Chondrocyte (in vitro differentiated cells): ENCODE measurements around the gene MYOF. TPM values are rescaled to one million over a fixed set of nuclear protein-coding genes. Genes with fewer than 3 reads are reported as not detected.

Experiments used
- DNase-seq: peaks from one replicate; pipeline ENCODE4 v3.0.0; 2021; ENCODE audit warnings: mixed read lengths, low spot score
- H3K27ac Mint-ChIP-seq: one replicate; pipeline ENCODE4 v1.8.0; 2021; ENCODE audit warnings: mild to moderate bottlenecking, moderate library complexity, mixed read lengths; ENCODE audit not compliant: unreplicated experiment
- H3K27me3 Mint-ChIP-seq: 2 replicates; pipeline ENCODE4 v1.8.0; 2021; ENCODE audit warnings: low read depth, mixed read lengths
- H3K36me3 Mint-ChIP-seq: 2 replicates; pipeline ENCODE4 v1.8.0; 2021; ENCODE audit warnings: low read depth, mixed read lengths
- H3K4me1 Mint-ChIP-seq: 2 replicates; pipeline ENCODE4 v1.8.0; 2021; ENCODE audit warnings: low read depth, mild to moderate bottlenecking, mixed read lengths
- H3K4me3 Mint-ChIP-seq: one replicate; pipeline ENCODE4 v1.8.0; 2021; ENCODE audit warnings: mild to moderate bottlenecking, moderate library complexity, mixed read lengths; ENCODE audit not compliant: unreplicated experiment
- H3K9me3 Mint-ChIP-seq: 2 replicates; pipeline ENCODE4 v1.8.0; 2021; ENCODE audit warnings: low read depth, mixed read lengths
- CTCF ChIP-seq: fragments of 200-600 bp; sonication (generic); IDR thresholded peaks from 2 replicates; pipeline ENCODE4 v1.5.0; 2021; ENCODE audit warnings: antibody characterized with exemption, mild to moderate bottlenecking, moderate library complexity
- total RNA-seq: library from RNA; stranded (reverse); gene quantifications from 3 replicates; pipeline ENCODE4 v1.2.1, GENCODE V29; 2021

Gene MYOF
- total RNA-seq, 1 donor from 2014 or later = 526 TPM

- H3K9me3 Mint-ChIP-seq = no peaks in the 10 kb centered on the region
- H3K36me3 Mint-ChIP-seq = peaks cover 13% of the 10 kb centered on the region
- H3K27ac Mint-ChIP-seq = peak overlapping the region; percentile 99
- no peak for TF ChIP-seq CTCF
- DNase-seq = no peak
- peaks cover 70% of the 10 kb centered on the region for H3K4me1 Mint-ChIP-seq
- peak overlapping the region; percentile 91 for H3K4me3 Mint-ChIP-seq
- H3K27me3 Mint-ChIP-seq = no peaks in the 10 kb centered on the region
These were observed 443 bp downstream of the MYOF start for GRCh38 chr10:93481637-93482144.

- Mint-ChIP-seq H3K9me3 (no peaks in the 10 kb centered on the region), H3K36me3 (peaks cover 21% of the 10 kb centered on the region), H3K27me3 (no peaks in the 10 kb centered on the region), H3K4me1 (peaks cover 73% of the 10 kb centered on the region), H3K27ac (peak overlapping the region; percentile 84), H3K4me3 (peak overlapping the region; percentile 91)
- TF ChIP-seq CTCF = no peak
- no peak for DNase-seq
These were observed 3.3 kb downstream of the MYOF start for GRCh38 chr10:93478873-93479272.

- Mint-ChIP-seq H3K4me1 (peaks cover 81% of the 10 kb centered on the region), H3K9me3 (no peaks in the 10 kb centered on the region), H3K27me3 (no peaks in the 10 kb centered on the region), H3K27ac (peak overlapping the region; percentile 90), H3K36me3 (peaks cover 24% of the 10 kb centered on the region), H3K4me3 (no peak overlapping the region)
- DNase-seq = no peak
- no peak for TF ChIP-seq CTCF
These were observed 5.4 kb downstream of the MYOF start for GRCh38 chr10:93476756-93477155.

- Mint-ChIP-seq H3K4me3 (no peak overlapping the region), H3K36me3 (peaks cover 26% of the 10 kb centered on the region), H3K27me3 (no peaks in the 10 kb centered on the region), H3K4me1 (peaks cover 89% of the 10 kb centered on the region), H3K9me3 (no peaks in the 10 kb centered on the region), H3K27ac (peak overlapping the region; percentile 90)
- TF ChIP-seq CTCF = no peak
- no peak for DNase-seq
These were observed 6.3 kb downstream of the MYOF start for GRCh38 chr10:93475871-93476270.

- H3K4me3 Mint-ChIP-seq = no peak overlapping the region
These were observed 6.9 kb downstream of the MYOF start for GRCh38 chr10:93475227-93475626.

More at GRCh38 chr10:93475227-93475626, 6.9 kb downstream of the MYOF start:
- Mint-ChIP-seq H3K27me3 (no peaks in the 10 kb centered on the region), H3K4me1 (peaks cover 91% of the 10 kb centered on the region), H3K9me3 (peaks cover 2% of the 10 kb centered on the region), H3K36me3 (peaks cover 28% of the 10 kb centered on the region), H3K27ac (no peak overlapping the region)
- TF ChIP-seq CTCF = no peak
- DNase-seq = no peak
